Measurements from ENCODE around the gene TASOR2.

The TASOR2 gene

GRCh38 chr10:5684318-5684970 is at the start of gene TASOR2:
Gene TASOR2, plus strand, starts transcription at chr10:5684838. Its CDS starts 35,805 bp downstream, at chr10:5720643.
- DNase-seq (ENCODE audit: low read depth in 2 of 2): peak; percentile 91 to 94

- DNase-seq (ENCODE audit: low read depth in 2 of 2): no peak
Observed at GRCh38 chr10:5634918-5635317, 49.7 kb upstream of the TASOR2 start.

- no peak for DNase-seq (ENCODE audit: low read depth in 2 of 2)
Observed at GRCh38 chr10:5638494-5638893, 46.1 kb upstream of the TASOR2 start.

GRCh38 chr10:5639066-5639465 is 45.6 kb upstream of the TASOR2 start:
- no peak for DNase-seq (ENCODE audit: low read depth in 2 of 2)

GRCh38 chr10:5640036-5640435 is 44.6 kb upstream of the TASOR2 start:
- DNase-seq (ENCODE audit: low read depth in 2 of 2): no peak

GRCh38 chr10:5640501-5640900 is 44.1 kb upstream of the TASOR2 start:
- no peak for DNase-seq (ENCODE audit: low read depth in 2 of 2)

GRCh38 chr10:5641501-5641900 is 43.1 kb upstream of the TASOR2 start:
- DNase-seq (ENCODE audit: low read depth in 2 of 2): no peak

GRCh38 chr10:5643346-5644067 is 41.1 kb upstream of the TASOR2 start:
- DNase-seq (ENCODE audit: low read depth in 2 of 2): peak; percentile 68 to 73

- no peak for DNase-seq (ENCODE audit: low read depth in 2 of 2)
Observed at GRCh38 chr10:5644930-5645329, 39.7 kb upstream of the TASOR2 start.

- no peak for DNase-seq (ENCODE audit: low read depth in 2 of 2)
Observed at GRCh38 chr10:5645375-5645774, 39.3 kb upstream of the TASOR2 start.

GRCh38 chr10:5645944-5646617 is 38.6 kb upstream of the TASOR2 start:
- no peak for DNase-seq (ENCODE audit: low read depth in 2 of 2)

GRCh38 chr10:5647507-5648240 is 37.0 kb upstream of the TASOR2 start:
- no peak for DNase-seq (ENCODE audit: low read depth in 2 of 2)

GRCh38 chr10:5648494-5649457 is 35.9 kb upstream of the TASOR2 start:
- no peak for DNase-seq (ENCODE audit: low read depth in 2 of 2)

- DNase-seq (ENCODE audit: low read depth in 2 of 2): no peak
Observed at GRCh38 chr10:5649746-5650145, 34.9 kb upstream of the TASOR2 start.

GRCh38 chr10:5650664-5651387 is 33.8 kb upstream of the TASOR2 start:
- DNase-seq (ENCODE audit: low read depth in 2 of 2): no peak

GRCh38 chr10:5651388-5651764 is 33.3 kb upstream of the TASOR2 start:
- DNase-seq (ENCODE audit: low read depth in 2 of 2): no peak

GRCh38 chr10:5652746-5653145 is 31.9 kb upstream of the TASOR2 start:
- no peak for DNase-seq (ENCODE audit: low read depth in 2 of 2)

GRCh38 chr10:5654218-5654755 is 30.4 kb upstream of the TASOR2 start:
- DNase-seq (ENCODE audit: low read depth in 2 of 2): no peak

- no peak for DNase-seq (ENCODE audit: low read depth in 2 of 2)
Observed at GRCh38 chr10:5655121-5655520, 29.5 kb upstream of the TASOR2 start.

Data from fibroblast of skin of left biceps (primary cell).